Daoy (cell line): Measurements from ENCODE around the gene ABCD1. TPM values are rescaled to one million over a fixed set of nuclear protein-coding genes. Genes with fewer than 3 reads are reported as not detected.

Source experiments
- DNase-seq: peaks from one replicate; pipeline ENCODE4 v3.0.0-alpha.2; 2015; ENCODE audit warnings: low read depth
- total RNA-seq: library from RNA; depleted of rRNA; stranded (reverse); fragments of >200 nt; shearing (Covaris generic); gene quantifications from 2 replicates; pipeline ENCODE4 v1.2.3, GENCODE V29; 2014; rRNA removed

ABCD1 gene
- total RNA-seq, 1 experiment from 2014 or later, result 5.0 TPM

DNA sequence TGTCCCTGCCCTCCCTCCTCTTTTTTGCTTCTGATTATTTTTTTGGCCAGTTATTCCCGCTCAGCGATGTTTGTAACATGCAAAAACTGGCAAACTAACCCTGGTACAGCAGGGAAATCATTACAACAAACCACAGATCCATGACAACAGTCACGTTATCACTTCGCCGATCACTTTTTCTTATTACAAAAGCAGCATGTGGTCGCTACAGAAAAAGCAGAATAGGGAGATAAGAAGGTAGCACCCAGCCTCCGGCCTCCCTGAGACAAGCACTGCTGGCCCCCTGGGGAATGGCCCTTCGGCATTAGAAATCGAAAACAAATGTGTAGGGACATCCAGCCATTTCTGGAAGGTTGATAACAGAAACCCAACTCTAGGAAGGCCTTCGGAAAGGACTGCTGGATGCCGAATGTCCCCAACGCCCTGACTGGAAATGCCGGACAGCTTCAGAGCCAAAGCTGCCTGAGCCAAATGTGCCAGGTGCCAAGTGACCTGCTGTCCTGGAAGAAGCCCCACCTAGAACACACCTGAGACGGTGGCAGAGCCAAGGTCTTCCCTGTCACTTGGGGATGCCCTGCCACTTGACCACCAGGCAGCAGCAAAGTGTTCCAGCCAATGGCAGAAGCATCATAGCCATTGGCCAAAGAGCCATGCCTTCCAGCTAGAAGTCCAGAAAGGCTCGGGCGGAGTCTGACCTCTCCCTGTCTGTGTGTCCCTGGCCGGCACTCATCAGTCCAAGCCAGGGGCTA, 66.6 kb downstream of the ABCD1 start:
- DNase-seq, result no peak

DNA sequence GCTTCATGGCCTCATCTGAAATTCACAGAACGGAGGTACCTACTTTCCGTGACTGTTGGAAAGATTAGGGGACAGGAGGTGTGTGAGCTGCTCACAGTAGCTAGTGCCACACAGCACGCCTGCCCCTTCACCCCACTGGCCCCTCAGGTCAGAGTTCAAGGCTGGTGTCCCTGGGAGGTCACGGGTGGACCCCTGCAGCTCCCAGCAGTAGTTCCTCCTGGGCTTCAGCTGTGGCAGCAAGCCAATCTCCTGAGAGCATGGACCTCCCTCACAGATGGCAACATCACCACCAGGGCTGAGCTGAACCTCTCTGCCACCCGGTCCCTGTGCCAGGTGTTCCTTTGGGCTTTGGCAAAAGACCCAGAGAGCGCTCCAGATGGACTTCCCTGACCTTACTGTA, 67.7 kb downstream of the ABCD1 start:
- no peak for DNase-seq

- no peak for DNase-seq
Observed at GRCh38 chrX:153793291-153793690, 68.6 kb downstream of the ABCD1 start.

Other genes with a start within 250 kb of the ABCD1 start
- gene BGN, start 229.9 kb upstream of the ABCD1 start, total RNA-seq, result 3.7 and 5.7 TPM in 2 replicates
- not detected in 2 replicates for gene ATP2B3, start 207.2 kb upstream of the ABCD1 start, total RNA-seq
- gene CCNQ, start 125.7 kb upstream of the ABCD1 start, total RNA-seq, result 37.3 and 41.5 TPM in 2 replicates
- gene DUSP9, start 77.7 kb upstream of the ABCD1 start, total RNA-seq, result 10.2 and 16.4 TPM in 2 replicates
- not detected in 2 replicates for gene PNCK, start 51.0 kb upstream of the ABCD1 start, total RNA-seq
- 6.3 and 7.5 TPM in 2 replicates for gene SLC6A8, start 36.9 kb upstream of the ABCD1 start, total RNA-seq
- 146 and 203 TPM in 2 replicates for gene BCAP31, start 469 bp upstream of the ABCD1 start, total RNA-seq
- gene PLXNB3, start 39.4 kb downstream of the ABCD1 start, total RNA-seq, result 0.97 and 1.0 TPM in 2 replicates
- gene SRPK3, start 56.2 kb downstream of the ABCD1 start, total RNA-seq, result 0.11 and 0.54 TPM in 2 replicates
- gene IDH3G, start 69.5 kb downstream of the ABCD1 start, total RNA-seq, result 36.9 and 41.0 TPM in 2 replicates
- gene SSR4, start 69.8 kb downstream of the ABCD1 start, total RNA-seq, result 81.8 and 107 TPM in 2 replicates
- 5.7 and 7.5 TPM in 2 replicates for gene PDZD4, start 105.7 kb downstream of the ABCD1 start, total RNA-seq
- gene L1CAM, start 161.3 kb downstream of the ABCD1 start, total RNA-seq, result 7.4 and 8.3 TPM in 2 replicates
- 1.1 TPM in 1 of 2 replicates, not detected in the other for gene AVPR2, start 179.8 kb downstream of the ABCD1 start, total RNA-seq
- 2.2 and 2.6 TPM in 2 replicates for gene ARHGAP4, start 201.4 kb downstream of the ABCD1 start, total RNA-seq
- 85.9 and 128 TPM in 2 replicates for gene NAA10, start 210.2 kb downstream of the ABCD1 start, total RNA-seq
- gene RENBP, start 219.8 kb downstream of the ABCD1 start, total RNA-seq, result 0.11 and 0.18 TPM in 2 replicates
- gene HCFC1, start 247.0 kb downstream of the ABCD1 start, total RNA-seq, result 38.0 and 38.1 TPM in 2 replicates
- gene TMEM187, start 247.9 kb downstream of the ABCD1 start, total RNA-seq, result 0.86 and 1.5 TPM in 2 replicates